NT2/D1 (cell line): ENCODE measurements around the gene NDC1.

Experiments used
- DNase-seq: peaks from one replicate; pipeline ENCODE4 v3.0.0-alpha.2; 2011; ENCODE audit warnings: low read depth, low spot score
- H3K27me3 ChIP-seq: 2 replicates; pipeline ENCODE4 v1.6.0; 2011; ENCODE audit warnings: mild to moderate bottlenecking; ENCODE audit not compliant: insufficient read length, insufficient read depth
- H3K36me3 ChIP-seq: 2 replicates; pipeline ENCODE4 v1.6.1; 2011; ENCODE audit warnings: mild to moderate bottlenecking, low read length, mixed read lengths; ENCODE audit not compliant: insufficient read depth, insufficient read length
- H3K4me1 ChIP-seq: 2 replicates; pipeline ENCODE4 v1.5.1; 2011; ENCODE audit not compliant: insufficient read depth, insufficient read length
- H3K4me3 ChIP-seq: 2 replicates; pipeline ENCODE4 v1.5.1; 2011; ENCODE audit warnings: low read depth; ENCODE audit not compliant: insufficient read length
- H3K9ac ChIP-seq: 2 replicates; pipeline ENCODE4 v1.6.0; 2011; ENCODE audit warnings: low read depth; ENCODE audit not compliant: insufficient read length
- H3K9me3 ChIP-seq: 2 replicates; pipeline ENCODE4 v1.5.1; 2011; ENCODE audit warnings: mild to moderate bottlenecking, low read length; ENCODE audit not compliant: insufficient read depth
- SUZ12 ChIP-seq: IDR thresholded peaks from 2 replicates; pipeline ENCODE4 v1.6.1; 2011; ENCODE audit not compliant: insufficient read length, insufficient read depth; ENCODE audit errors: extremely low read depth
- YY1 ChIP-seq: IDR thresholded peaks from 2 replicates; pipeline ENCODE4 v1.6.1; 2011; ENCODE audit not compliant: insufficient read length, insufficient read depth
- ZNF274 ChIP-seq: IDR thresholded peaks from 2 replicates; pipeline ENCODE4 v1.6.1; 2011; ENCODE audit warnings: mild to moderate bottlenecking, low read depth, low read length

NDC1 gene

GRCh38 chr1:53807916-53808315 is 30.2 kb downstream of the NDC1 start:
- Histone ChIP-seq H3K36me3 (peaks cover 73% of the 10 kb centered on the region), H3K9me3 (peaks cover 7% of the 10 kb centered on the region; the same call in 1 of the 2 replicates), H3K4me1 (peaks cover 7% of the 10 kb centered on the region), H3K4me3 (no peak overlapping the region), H3K27me3 (no peaks in the 10 kb centered on the region), H3K9ac (no peak overlapping the region)
- DNase-seq = no peak
- TF ChIP-seq SUZ12 = no peak
- TF ChIP-seq ZNF274 = no peak
- no peak for TF ChIP-seq YY1

DNA sequence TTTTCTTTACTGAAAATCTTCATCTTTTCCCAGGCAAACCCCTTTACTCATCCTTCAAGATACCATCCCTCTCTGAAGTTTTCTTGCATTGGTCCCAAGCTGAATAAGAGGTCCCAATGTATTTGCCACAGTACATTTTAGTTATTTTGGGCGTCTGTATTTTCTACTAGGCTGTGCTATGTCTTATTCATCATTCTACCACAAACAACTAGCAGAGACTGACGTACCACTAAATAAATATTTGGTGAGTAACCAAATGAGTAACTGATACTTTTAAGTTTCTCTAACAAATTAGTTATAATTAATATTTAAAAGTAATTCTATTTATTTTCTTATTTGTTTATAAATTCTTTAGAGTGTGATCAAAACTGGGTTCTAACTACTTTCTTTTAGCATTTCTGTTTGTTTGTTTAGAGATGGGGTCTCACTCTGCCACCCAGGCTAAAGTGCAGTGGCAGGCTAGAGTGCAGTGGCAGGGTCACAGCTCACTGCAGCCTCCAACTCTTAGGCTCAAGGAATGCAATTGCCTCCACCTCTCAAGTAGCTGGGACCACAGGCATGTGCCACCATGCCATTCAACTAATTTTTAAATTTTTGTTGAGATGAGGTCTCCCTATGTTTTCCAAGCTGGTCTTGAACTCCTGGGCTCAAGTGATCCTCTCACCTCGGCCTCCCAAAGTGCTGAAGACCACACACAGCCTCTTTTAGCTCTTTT is 33.1 kb downstream of the NDC1 start:
- Histone ChIP-seq H3K9ac (no peak overlapping the region), H3K36me3 (peaks cover 77% of the 10 kb centered on the region), H3K27me3 (no peaks in the 10 kb centered on the region), H3K4me3 (no peak overlapping the region), H3K9me3 (no peaks in the 10 kb centered on the region), H3K4me1 (no peaks in the 10 kb centered on the region)
- TF ChIP-seq SUZ12 (no peak), ZNF274 (no peak), YY1 (no peak)
- no peak for DNase-seq

DNA sequence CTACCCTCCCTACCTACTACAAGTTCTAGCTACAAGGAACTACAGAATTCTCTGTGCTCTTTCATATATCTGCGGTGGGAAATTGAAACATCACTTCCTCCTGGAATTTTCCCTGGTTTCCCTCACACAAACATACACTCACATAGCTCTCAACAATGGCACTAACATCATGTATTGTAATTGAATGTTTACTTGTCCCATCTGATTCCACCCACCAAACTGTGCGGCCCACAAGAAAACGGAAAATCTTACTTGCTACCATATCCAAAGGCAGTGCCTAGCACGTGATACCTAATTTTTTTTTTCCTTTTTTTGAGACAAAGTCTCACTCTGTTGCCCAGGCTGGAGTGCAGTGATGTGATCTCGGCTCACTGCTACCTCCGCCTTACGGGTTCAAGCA is 33.9 kb downstream of the NDC1 start:
- peaks cover 82% of the 10 kb centered on the region for H3K36me3 ChIP-seq
- H3K27me3 ChIP-seq = no peaks in the 10 kb centered on the region
- TF ChIP-seq SUZ12 (no peak), YY1 (no peak), ZNF274 (no peak)
- no peak overlapping the region for H3K4me3 ChIP-seq
- H3K9ac ChIP-seq = no peak overlapping the region
- H3K4me1 ChIP-seq = no peaks in the 10 kb centered on the region
- no peaks in the 10 kb centered on the region for H3K9me3 ChIP-seq
- no peak for DNase-seq

GRCh38 chr1:53800621-53801020 is 37.5 kb downstream of the NDC1 start:
- peaks cover 96% of the 10 kb centered on the region for H3K36me3 ChIP-seq

GRCh38 chr1:53799141-53799540 is 39.0 kb downstream of the NDC1 start:
- DNase-seq = no peak
- Histone ChIP-seq H3K4me1 (no peaks in the 10 kb centered on the region), H3K27me3 (no peaks in the 10 kb centered on the region), H3K9ac (no peak overlapping the region), H3K36me3 (peaks cover 96% of the 10 kb centered on the region), H3K9me3 (no peaks in the 10 kb centered on the region), H3K4me3 (no peak overlapping the region)
- TF ChIP-seq ZNF274 = no peak
- TF ChIP-seq YY1 = no peak
- TF ChIP-seq SUZ12 = no peak

More at GRCh38 chr1:53800621-53801020, 37.5 kb downstream of the NDC1 start:
- no peaks in the 10 kb centered on the region for H3K4me1 ChIP-seq
- H3K27me3 ChIP-seq = no peaks in the 10 kb centered on the region
- no peak for DNase-seq
- H3K9me3 ChIP-seq = no peaks in the 10 kb centered on the region
- H3K4me3 ChIP-seq = no peak overlapping the region
- H3K9ac ChIP-seq = no peak overlapping the region
- TF ChIP-seq ZNF274 = no peak

DNA sequence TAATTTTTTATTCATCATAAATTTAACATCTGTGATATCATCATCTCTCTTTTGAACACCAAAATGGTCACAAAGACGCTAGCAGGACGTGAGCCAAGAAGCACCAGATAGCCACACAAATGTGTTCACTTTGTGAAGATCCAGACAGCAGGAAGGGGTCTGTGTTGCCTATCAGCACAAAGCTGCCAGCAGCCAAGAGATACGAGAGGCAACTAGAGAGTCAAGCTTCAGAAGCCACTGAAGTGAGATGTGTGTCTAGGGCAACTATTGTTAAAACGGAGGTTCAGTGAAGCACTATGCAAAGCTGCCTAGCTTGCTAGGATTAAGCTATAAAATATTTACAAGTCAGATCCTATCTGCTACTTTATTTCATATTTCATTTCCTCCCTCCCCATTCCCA is 45.3 kb downstream of the NDC1 start:
- TF ChIP-seq ZNF274 (no peak), YY1 (no peak), SUZ12 (no peak)
- H3K4me3 ChIP-seq = no peak overlapping the region
- no peak for DNase-seq
- no peaks in the 10 kb centered on the region for H3K27me3 ChIP-seq
- H3K9ac ChIP-seq = no peak overlapping the region
- no peaks in the 10 kb centered on the region for H3K9me3 ChIP-seq
- H3K4me1 ChIP-seq = no peaks in the 10 kb centered on the region
- peaks cover 83% of the 10 kb centered on the region for H3K36me3 ChIP-seq

GRCh38 chr1:53787655-53788054 is 50.4 kb downstream of the NDC1 start:
- Histone ChIP-seq H3K4me1 (no peaks in the 10 kb centered on the region), H3K4me3 (no peak overlapping the region), H3K9me3 (no peaks in the 10 kb centered on the region), H3K36me3 (peaks cover 79% of the 10 kb centered on the region), H3K27me3 (no peaks in the 10 kb centered on the region), H3K9ac (no peak overlapping the region)
- no peak for DNase-seq
- TF ChIP-seq SUZ12 = no peak

- Histone ChIP-seq H3K4me3 (no peak overlapping the region), H3K27me3 (no peaks in the 10 kb centered on the region), H3K9me3 (no peaks in the 10 kb centered on the region), H3K9ac (no peak overlapping the region), H3K36me3 (peaks cover 87% of the 10 kb centered on the region), H3K4me1 (no peaks in the 10 kb centered on the region)
- no peak for TF ChIP-seq ZNF274
- no peak for TF ChIP-seq SUZ12
- TF ChIP-seq YY1 = no peak
- DNase-seq = no peak
These were observed 55.0 kb downstream of the NDC1 start for GRCh38 chr1:53783056-53783455.
